DND-41 (cell line): Measurements from ENCODE around the gene SERPINA3.

Source experiments
- CTCF ChIP-seq: IDR thresholded peaks from 2 replicates; pipeline ENCODE4 v1.5.1; 2012; ENCODE audit warnings: borderline replicate concordance, low read length, moderate library complexity, mild to moderate bottlenecking; ENCODE audit not compliant: poor library complexity, severe bottlenecking; ENCODE audit errors: extremely low read depth
- EZH2 ChIP-seq: IDR thresholded peaks from 3 replicates; pipeline ENCODE4 v1.6.1; 2012; ENCODE audit warnings: borderline replicate concordance, low read depth, mild to moderate bottlenecking, moderate library complexity, low read length, inconsistent platforms; ENCODE audit not compliant: severe bottlenecking

GRCh38 chr14:94635154-94635553 is 23.0 kb downstream of the SERPINA3 start:
- no peak for TF ChIP-seq CTCF
- TF ChIP-seq EZH2 = no peak
